Activated CD4-positive, alpha-beta T cell treated with anti-CD3 and anti-CD28 coated beads, Interleukin-2, amount 50 U/mL, for 48 hours (primary cell): ENCODE data around the gene PRR5L.
"Not testable (repeated sequence)": the region's sequence is repeated elsewhere in the genome, so short reads cannot be mapped to it uniquely, and the experiment has no call there.

Experiments used
- DNase-seq, 2 experiments: peaks; one replicate each; pipeline ENCODE4 v3.0.0-alpha.2; 2020

Gene PRR5L

GRCh38 chr11:36282926-36283325, 13.2 kb upstream of the PRR5L start:
- DNase-seq: no peak

GRCh38 chr11:36288442-36289225, 7.5 kb upstream of the PRR5L start:
- no peak for DNase-seq

GRCh38 chr11:36289226-36289852, 6.7 kb upstream of the PRR5L start, which contains the start of gene COMMD9:
COMMD9 (minus strand) TSS chr11:36289424; CDS start chr11:36289412, 12 bp downstream.
- DNase-seq: peak; percentile 94 to 96

GRCh38 chr11:36292311-36292722, 3.8 kb upstream of the PRR5L start:
- DNase-seq: peak; percentile 4 to 20

GRCh38 chr11:36296884-36297543, 926 bp downstream of the PRR5L start:
- DNase-seq: no peak

- no peak for DNase-seq
These were observed 4.6 kb downstream of the PRR5L start for GRCh38 chr11:36300650-36301049.

GRCh38 chr11:36304351-36304750, 8.3 kb downstream of the PRR5L start:
- DNase-seq: no peak

GRCh38 chr11:36305047-36305446, 9.0 kb downstream of the PRR5L start:
- no peak for DNase-seq

- no peak for DNase-seq
These were observed 10.8 kb downstream of the PRR5L start for GRCh38 chr11:36306888-36307287.

GRCh38 chr11:36308577-36308976, 12.5 kb downstream of the PRR5L start:
- DNase-seq: no peak

DNA sequence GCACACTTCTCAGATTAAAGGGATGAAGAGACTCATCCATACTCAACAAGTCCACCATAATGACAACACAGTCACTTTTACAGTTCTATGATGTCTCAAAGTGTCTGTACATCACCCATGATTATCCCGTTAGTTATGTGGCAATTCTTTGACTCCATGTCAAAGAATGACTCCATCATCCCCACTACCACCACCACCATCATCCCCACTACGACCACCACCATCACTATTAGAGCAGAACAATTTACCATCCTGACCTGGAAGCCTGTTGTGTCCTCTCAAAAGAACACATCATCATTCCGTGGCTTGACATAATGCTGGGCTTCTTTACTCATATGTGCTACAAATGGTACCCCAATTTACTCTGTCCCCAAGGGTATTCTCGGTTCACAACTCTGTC, 13.7 kb downstream of the PRR5L start:
- DNase-seq: no peak

GRCh38 chr11:36311926-36312595, 16.0 kb downstream of the PRR5L start:
- DNase-seq: no peak

GRCh38 chr11:36312611-36313472, 16.8 kb downstream of the PRR5L start:
- no peak for DNase-seq

DNA sequence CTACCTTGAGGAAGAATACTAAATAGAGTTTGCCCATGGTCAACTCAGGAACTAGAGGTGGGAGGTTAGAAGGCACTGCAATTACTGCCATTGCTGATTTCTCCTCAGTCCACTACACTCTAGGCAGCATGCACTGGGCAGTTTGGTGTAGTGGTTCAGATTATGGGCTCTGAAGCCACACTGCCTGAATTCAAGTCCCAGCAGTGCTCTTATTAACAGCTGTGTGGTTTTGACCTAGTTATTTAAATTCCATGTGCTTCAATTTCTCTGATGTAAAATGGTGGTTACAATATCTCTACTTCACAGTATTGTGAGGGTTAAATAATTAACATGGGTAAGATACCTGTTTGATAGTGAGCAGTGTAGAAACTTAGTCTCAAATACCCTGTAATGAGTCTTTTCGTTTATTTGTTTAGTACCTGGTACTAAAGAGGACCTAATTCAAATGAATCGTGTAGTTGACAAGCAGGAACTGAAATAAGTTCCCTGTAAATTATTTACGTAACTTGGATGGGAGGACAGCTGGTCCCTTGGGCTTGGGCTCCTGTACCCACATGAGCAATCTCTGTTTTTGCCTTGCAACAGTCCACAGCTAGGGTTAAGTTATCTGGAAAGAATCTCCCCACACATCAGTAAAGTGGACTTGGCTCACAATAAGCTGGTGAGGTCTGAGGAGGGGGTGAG, 17.8 kb downstream of the PRR5L start:
- no peak for DNase-seq

DNA sequence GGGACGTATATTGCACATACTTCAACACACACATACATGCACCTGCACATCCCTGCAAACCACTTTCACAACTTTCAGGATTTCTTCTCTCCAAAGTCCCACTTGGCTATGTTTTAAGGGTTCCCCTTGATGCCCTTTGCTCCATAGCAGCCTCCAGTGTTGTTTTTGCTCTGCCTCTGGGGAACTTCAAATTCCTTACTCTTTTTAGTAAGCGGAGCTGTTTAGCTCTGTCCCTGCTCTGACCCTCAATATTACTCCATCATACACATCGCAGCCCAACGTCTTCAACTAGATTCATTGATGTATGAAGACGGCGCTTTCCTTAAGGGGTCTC, 18.3 kb downstream of the PRR5L start:
- DNase-seq: no peak

DNA sequence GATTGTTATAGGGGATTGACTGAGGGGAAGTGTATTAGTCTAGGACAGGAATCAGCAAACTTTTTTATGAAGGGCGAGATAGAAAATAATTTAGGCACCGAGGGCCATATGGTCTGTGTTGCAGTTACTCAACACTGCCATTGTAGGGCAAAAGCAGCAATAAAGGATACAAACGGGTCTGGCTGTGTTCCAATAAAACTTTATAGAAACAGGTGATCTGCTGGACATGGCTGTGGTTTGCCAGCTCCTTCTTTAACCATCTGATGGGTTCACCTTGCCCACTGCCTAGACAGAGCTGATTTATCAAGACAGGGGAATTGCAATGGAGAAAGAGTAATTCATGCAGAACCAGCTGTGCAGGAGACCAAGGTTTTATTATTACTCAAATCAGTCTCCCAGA, 20.0 kb downstream of the PRR5L start:
- no peak for DNase-seq

DNA sequence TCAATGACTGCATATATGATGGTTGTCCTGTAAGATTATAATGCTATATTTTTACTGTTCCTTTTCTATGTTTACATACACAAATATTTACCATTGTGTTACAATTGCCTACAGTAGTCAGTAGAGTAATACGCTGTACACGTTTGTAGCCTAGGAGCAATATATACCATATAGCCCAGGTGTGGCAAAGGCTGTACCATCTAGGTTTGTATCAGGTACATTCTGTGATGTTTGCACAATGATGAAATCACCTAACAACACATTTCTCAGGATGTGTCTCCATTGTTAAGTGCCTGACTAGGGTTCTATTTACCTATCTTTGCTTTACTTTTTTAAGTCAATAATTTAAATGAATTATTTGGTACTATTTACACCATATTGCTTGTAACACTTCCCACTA, 21.9 kb downstream of the PRR5L start:
- no peak for DNase-seq

DNA sequence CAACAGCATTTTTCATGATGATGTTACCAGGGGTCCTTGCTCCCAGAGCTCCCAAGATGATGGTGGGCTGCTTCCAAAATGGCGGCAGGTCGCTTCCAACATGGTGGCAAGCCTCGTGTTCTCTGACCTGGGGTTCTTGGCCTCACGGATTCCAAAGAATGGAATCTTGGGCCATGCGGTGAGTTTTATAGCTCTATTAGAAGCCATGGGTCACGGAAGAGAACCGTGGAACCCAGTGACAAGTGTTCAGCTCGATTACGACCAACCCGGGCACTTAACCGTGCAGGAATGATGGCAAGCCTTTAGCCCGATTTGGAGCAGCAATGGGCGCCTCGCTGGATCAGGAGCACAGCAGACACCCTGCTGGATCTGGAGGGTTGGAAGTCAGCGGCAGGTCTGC, 28.9 kb downstream of the PRR5L start:
- not testable (repeated sequence) for DNase-seq

GRCh38 chr11:36325403-36325802, 29.3 kb downstream of the PRR5L start:
- DNase-seq: not testable (repeated sequence)

DNA sequence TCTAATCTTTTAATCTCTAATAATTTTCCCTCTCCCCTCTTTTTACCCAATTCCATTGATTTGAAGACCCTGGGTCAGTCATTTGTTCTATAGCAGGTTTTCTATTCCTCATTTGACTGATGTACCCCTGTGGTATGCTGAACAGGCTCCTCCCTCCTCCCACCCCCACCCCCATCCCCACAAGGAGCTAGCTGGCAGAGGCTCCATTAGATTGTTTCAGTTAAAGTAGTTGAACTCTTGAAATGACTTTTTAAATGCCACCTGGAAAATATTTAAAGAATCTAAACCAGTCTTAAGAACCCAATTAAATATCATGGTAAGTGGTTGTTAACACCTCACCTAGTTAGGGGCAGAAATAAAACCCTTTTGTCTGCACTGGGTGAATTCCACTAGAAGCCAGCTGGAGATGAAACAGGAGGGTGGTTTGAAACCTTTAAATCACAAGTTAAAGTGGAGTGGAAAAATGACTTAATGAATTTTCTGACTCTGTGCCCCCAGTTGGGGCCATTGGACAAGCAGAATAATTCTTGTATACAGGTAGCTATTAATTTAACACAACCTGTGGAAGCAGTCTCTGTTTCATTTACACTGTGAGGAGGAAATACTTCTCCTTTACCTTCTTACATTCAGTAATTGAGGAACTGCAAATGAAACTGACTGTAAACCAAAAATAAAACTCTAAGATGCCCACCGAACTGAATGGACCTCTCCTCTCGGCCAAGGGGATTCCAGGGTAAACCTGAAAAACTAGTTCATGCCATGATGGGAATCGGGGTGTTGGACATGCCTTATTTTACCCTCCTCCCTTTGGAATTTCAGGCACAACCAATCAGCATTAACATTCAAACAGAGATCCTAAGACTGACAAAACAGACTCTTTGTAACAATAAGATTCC, 30.7 kb downstream of the PRR5L start:
- no peak for DNase-seq
